Measurements from ENCODE around the gene QPRT.
"Not testable (repeated sequence)": the region's sequence is repeated elsewhere in the genome, so short reads cannot be mapped to it uniquely, and the experiment has no call there.

QPRT gene

DNA sequence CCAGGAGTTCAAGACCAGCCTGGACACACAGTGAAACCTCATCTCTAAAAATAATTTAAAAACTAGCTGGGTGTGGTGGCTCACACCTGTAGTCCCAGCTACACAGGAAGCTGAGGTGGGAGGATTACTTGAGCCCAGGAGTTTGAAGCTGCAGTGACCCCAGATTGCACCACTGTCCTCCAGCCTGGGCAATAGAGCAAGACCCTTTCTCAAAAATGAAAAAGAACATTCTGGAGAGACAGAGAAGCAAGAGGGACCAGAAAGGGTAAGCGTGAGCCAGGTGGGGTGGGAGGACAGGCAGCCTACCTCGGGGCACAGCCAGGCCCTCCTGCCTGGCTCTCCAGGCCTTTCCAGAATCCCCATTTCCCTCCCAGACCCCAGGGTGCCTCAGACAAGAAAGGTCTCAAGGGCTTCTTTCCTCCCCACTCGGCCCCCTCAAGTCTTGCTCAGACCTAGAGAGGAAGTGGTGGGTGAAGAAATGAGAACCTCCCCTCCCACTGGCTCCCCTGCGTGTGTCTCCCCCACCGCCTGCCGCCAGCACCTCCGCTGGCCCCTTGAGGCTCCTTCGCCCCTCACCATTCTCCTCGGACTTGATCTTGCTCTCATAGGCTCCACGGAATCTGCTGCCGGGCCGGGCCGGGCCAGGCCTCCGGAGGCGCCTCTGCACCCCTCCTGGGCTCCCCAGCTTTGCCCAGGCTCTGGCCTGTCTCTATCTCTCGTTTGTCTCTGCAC is 66.3 kb downstream of the QPRT start:
- no peak for TF ChIP-seq CTCF (IDR thresholded peaks at IDR 0.05; ENCODE audit: control extremely low read depth, extremely low read depth, low read depth, missing control alignments)
- ChIA-PET CTCF (interaction anchor here (1.0 to 1.6 kb wide), 3 partner anchors 39 to 102 kb away, joined by 3 to 6 read pairs (median 3); partner anchors contain the start of gene KIF22), POLR2A (no interaction called here)
- peak; percentile 78 for DNase-seq (ENCODE audit: extremely low spot score)

- CTCF ChIA-PET = interaction anchor here (0.8 to 1.6 kb wide), 3 partner anchors 44 to 103 kb away, joined by 3 to 6 read pairs (median 3); partner anchors contain the start of gene KIF22
- peak; percentile 72 for DNase-seq (ENCODE audit: extremely low spot score)
Observed at GRCh38 chr16:29745853-29746345, 66.9 kb downstream of the QPRT start, which contains the start of gene C16orf54. TSS of gene C16orf54 (minus strand) at chr16:29745990. CDS start at chr16:29744951, 1,039 bp downstream.

GRCh38 chr16:29746518-29746917 is 67.5 kb downstream of the QPRT start:
- ChIA-PET POLR2A (interaction anchor here (0.5 to 0.6 kb wide), 2 partner anchors 42 to 77 kb away, joined by 4 to 7 read pairs; no protein-coding TSS in a partner anchor), CTCF (interaction anchor here (0.8 to 1.6 kb wide), 2 partner anchors 44 to 102 kb away, joined by 3 to 6 read pairs; partner anchors contain the start of gene KIF22)
- not testable (repeated sequence) for DNase-seq (ENCODE audit: extremely low spot score)

More at GRCh38 chr16:29745853-29746345, 66.9 kb downstream of the QPRT start, which contains the start of gene C16orf54:
- POLR2A ChIA-PET = interaction anchor here (0.5 kb wide), 1 partner anchor 42 kb away, joined by 7 read pairs; no protein-coding TSS in a partner anchor
- TF ChIP-seq CTCF (IDR thresholded peaks at IDR 0.05; ENCODE audit: control extremely low read depth, extremely low read depth, low read depth, missing control alignments) = no peak
